ENCODE results near the gene PARD3B.

PARD3B gene

GRCh38 chr2:205058409-205058808, 513.1 kb downstream of the PARD3B start:
- no peak for DNase-seq (ENCODE audit: low spot score)

DNA sequence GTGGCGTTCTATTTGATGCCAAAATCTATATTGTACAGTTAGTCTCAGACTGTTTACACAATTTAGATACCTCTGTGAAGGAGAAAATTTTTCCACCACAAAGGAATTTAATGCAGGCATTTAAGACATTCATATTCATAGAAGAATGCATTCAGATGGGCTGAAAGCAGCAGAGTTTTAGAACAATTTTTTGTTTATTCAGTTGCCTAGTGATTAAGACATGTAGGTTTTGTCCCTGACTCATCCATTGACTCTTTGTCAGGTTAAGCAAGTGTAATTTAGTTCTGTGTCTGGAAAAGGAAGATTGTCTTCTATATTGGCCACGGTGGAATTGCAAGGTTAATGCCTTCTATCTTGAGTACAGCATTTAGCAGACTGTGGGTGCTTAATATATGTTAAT, 515.0 kb downstream of the PARD3B start:
- DNase-seq (ENCODE audit: low spot score): no peak

- no peak for DNase-seq (ENCODE audit: low spot score)
Observed at GRCh38 chr2:205066081-205066480, 520.8 kb downstream of the PARD3B start.

DNA sequence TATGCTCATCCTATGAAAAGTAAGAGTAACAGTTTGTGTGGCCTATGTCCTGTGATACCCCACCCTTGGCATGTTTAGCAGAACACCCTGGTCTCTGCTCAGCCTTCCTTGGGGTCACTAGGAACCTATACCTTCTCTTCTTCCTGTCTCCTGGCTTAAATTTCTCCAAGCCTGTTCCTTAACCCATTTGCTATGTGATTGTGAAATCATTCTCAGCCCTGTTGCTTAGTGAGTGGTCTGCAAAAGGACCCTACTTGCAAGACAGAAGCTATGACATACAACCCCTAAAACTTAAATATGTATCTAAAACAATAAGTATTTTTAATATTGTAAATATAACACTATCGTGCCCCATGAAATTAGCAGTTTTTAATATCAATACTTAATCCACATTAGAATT, 524.7 kb downstream of the PARD3B start:
- no peak for DNase-seq (ENCODE audit: low spot score)

DNA sequence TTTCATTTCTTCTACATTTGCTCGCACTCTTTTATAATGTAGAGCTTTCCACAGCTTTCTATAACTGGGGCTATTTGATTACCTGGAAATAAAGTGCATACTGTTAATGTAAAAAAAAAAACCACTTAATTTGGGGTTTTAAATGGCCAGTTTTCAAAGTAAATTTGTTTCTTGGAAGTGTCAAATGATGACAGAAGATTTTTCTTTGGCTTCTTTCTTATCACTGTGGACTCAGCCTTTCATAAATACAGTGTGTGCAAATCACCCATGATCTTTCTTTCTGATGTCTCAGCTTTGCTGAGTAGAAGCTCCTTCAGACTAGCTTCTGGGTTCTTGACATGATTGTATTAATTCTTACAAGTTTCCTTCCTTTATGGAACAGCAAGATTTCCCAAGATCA, 525.6 kb downstream of the PARD3B start:
- DNase-seq (ENCODE audit: low spot score): no peak

DNA sequence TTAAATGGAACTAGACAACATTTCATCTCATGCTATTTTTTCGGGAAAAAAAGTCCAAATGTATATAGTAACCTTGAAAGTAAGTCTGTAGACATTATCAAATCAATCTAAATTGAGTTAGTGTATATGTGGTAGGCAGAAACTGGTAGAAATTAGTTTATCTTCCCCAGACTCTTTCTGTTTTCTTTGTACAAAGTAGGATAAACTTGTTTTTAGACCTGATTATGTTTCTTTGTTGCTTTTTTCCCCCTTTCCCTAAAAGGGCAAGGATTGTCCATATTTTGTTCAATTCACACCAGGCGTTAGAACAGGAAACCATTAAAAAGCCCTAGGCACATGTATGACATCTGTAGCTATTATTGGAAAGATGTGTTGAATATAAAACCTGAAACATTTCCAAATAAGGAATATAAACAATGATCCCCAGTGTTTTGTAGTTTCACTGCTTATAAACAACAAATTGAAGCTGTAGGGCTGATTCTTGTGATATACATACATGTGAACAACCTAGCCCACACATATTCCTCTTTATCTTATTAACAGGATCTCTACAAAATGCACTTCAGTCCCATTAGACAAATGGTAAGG, 528.3 kb downstream of the PARD3B start:
- DNase-seq (ENCODE audit: low spot score): no peak

DNA sequence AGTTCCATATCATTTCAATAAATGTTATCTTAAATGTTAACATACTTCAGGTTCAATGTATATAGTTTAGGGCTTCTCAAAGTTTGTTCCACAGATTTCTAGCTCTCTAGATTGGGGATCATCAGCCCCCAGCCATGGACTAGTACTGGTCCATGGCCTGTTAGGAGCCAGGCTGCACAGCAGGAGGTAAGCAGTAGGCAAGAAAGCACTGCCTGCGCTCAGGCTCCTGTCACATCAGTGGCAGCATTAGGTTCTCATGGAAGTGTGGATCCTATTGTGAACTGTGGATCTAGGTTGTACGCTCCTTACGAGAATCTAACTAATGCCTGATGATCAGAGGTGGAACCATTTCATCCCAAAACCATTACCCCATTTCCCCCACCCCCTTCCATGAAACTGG, 531.1 kb downstream of the PARD3B start:
- no peak for DNase-seq (ENCODE audit: low spot score)

- DNase-seq (ENCODE audit: low spot score): no peak
Observed at GRCh38 chr2:205077159-205077558, 531.9 kb downstream of the PARD3B start.

GRCh38 chr2:205078762-205079161, 533.5 kb downstream of the PARD3B start:
- no peak for DNase-seq (ENCODE audit: low spot score)

DNA sequence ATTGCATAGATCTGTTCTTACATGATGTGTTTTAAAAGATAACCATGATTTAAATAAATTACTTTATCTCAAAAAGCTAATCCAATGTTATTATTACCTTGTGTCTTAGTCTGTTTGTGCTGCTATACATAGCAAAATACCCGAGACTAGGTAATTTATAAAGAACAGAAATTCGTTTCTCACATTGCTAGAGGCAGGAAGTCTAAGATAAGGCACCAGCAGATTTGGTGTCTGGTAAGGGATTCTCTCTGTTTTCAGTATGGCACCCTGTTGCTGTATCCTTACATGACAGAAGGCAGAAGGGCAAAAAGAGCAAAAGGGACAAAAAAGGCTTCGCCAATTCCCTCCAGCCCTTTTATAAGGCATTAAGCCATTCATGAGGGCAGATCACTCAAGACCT, 533.9 kb downstream of the PARD3B start:
- no peak for DNase-seq (ENCODE audit: low spot score)

- no peak for DNase-seq (ENCODE audit: low spot score)
Observed at GRCh38 chr2:205086662-205087061, 541.4 kb downstream of the PARD3B start.

- no peak for DNase-seq (ENCODE audit: low spot score)
Observed at GRCh38 chr2:205087862-205088261, 542.6 kb downstream of the PARD3B start.

- DNase-seq (ENCODE audit: low spot score): no peak
Observed at GRCh38 chr2:205089958-205090357, 544.7 kb downstream of the PARD3B start.

DNA sequence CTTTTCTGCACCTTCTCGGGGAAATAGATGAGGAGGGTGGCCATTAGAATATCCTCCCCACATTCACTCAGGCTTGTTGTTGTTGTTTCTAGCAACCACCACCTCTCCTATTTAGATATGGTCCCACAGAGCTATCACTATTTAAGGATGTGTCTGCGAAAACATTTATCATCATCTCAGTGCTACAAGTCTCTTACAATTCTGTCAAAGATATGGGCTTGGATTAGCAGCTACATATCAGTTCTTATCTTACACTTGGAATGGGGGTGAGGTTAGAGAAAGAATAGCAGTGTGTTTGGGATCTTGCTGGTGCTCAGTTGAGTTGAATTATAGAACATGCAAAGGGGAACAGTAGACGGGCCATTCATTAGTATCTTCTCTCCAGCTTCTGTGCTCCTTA, 546.1 kb downstream of the PARD3B start:
- no peak for DNase-seq (ENCODE audit: low spot score)

DNA sequence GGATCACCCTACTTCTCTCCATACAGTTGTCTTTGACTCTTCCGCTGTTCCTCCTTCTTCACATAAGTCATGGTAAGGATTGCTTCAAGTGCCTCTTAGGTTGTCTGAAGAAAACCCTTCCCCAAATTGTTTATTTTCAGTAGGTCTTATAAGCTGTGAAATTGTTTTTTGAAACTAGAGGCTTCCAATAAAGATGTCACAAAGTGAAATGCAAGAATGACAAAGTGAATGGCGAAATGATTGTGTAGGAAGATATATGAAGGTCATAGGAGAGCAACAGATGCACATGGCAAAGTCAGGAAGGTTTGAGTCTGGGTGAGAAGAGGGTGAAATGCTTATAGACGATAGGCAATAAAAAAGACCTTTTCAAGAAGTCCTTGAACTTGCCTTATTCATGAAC, 548.8 kb downstream of the PARD3B start:
- DNase-seq (ENCODE audit: low spot score): no peak

DNA sequence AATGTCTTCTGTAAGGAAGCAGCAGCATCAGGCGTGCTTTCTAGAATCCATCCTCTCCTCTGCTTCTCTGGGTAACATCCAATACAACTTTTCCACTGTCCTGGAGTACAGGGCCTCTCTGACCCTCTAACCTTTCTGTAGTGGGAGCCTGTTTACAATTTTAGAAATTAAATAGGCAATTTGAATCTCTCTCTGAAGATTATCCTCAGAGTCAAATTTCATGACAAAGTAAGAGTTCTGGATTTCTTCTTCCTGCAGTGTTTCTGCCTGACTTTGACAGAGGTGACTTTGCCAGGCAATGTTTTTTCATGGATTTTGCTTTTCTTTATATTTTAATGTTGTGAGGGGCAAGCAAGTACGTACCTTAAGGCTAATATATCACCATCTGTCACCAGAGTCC, 558.4 kb downstream of the PARD3B start:
- DNase-seq (ENCODE audit: low spot score): no peak

DNA sequence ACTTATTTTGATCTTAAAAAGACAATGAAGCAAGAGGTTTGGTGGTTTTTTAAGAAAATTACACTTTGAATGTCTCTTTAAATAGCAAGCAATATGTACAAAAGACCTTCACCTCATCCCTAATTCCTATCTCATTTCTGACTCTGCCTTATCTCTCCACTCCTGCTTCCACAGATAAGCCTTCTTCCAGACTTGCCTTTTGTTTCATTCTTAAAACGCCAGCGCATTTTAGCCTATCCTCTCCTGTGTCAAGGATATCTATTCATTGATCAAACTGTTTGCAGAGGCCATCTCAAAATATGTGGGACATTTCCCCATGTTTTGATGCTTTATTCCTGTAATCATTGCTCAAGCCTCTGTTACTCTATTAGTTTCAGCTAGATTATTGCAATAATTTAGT, 562.5 kb downstream of the PARD3B start:
- DNase-seq (ENCODE audit: low spot score): no peak

- DNase-seq (ENCODE audit: low spot score): no peak
Observed at GRCh38 chr2:205115511-205115910, 570.2 kb downstream of the PARD3B start.

DNA sequence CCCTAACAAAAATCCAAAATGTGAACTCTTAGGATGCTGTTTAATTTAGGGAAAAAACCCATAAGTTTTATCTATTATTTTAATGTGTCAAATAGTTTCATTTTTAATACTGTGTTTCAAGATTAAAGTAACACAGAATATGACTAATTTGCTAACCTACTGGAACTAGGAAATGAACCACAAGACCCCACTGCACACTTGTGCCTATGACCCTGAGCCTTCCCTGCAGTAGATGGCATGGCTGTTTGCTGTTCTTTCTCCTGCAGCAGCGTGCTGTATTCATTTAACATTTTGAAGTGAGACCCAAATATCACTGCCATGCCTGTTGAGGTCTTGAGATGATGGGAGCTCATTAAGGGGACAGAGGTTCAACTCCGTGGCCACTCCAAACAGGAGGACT, 571.9 kb downstream of the PARD3B start:
- DNase-seq (ENCODE audit: low spot score): no peak

GRCh38 chr2:205119136-205119535, 573.9 kb downstream of the PARD3B start:
- no peak for DNase-seq (ENCODE audit: low spot score)

DNA sequence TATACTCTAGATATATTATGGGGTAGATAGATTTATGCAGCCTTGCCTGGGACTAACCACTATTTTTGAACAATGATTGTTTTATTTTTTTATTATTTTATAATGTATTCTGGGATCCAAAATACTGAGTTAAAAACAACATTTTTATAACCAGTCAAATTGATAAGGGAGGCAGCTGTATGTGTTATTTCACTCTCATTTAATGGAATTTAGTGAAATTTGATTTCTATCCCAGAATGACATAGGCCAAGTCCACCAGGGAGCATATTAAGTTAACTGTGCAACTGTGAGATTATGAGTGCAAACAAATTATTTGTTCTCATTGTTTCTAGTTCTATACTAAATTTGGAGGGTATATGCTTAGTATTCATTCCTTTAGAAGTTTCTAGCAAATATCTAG, 583.5 kb downstream of the PARD3B start:
- DNase-seq (ENCODE audit: low spot score): no peak

GRCh38 chr2:205129531-205129930, 584.3 kb downstream of the PARD3B start:
- peak; percentile 10 for DNase-seq (ENCODE audit: low spot score)

DNA sequence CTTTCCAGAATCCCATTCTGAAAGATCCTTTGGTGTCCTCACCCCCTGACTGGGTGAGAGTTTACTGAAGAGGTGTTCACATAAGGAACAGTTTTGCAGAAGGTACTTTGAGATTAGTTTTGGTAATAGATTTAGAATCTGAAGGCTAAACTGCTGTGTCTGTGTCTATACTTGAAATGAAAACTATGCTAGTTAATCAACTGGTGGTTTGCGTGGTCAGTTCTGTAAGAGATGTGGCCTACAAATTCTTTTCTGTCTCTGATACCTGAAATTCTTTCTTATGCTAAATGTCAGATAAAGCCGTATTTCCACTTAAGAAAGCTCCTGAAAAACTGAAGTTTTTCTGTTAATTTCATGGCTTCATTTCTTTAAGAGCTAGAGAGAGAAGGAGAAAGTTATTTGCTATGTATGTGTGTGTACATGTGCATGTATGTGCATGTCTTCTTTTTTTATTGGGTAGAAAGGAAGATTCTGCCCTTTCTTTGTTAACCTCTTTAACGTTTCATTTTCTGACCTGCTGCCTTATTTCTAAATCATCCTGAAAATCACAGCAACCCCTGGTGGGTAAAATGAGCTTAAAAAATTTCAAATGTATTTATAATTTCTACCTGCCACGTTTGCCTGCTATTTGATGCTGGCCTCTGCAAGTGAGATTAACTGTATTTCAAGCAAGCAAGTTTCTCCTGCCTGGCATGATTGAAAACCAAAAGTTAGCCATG, 585.0 kb downstream of the PARD3B start:
- DNase-seq (ENCODE audit: low spot score): no peak

GRCh38 chr2:205133544-205133943, 588.3 kb downstream of the PARD3B start:
- no peak for DNase-seq (ENCODE audit: low spot score)

Measured in Ammon's horn (tissue), 1 donor.